ENCODE data around the gene INPP5F. TPM values are rescaled to one million over a fixed set of nuclear protein-coding genes. Genes with fewer than 3 reads are reported as not detected.
A peak's percentile ranks its signal among the peaks of the same experiment; 100 is the strongest.

The INPP5F gene
- total and polyA plus RNA-seq, 10 of the 15 experiments (the other 5 are each of a cell fraction or from before 2014, with no cell fraction given): 6.0 to 49.3 (median 34.3) TPM

DNA sequence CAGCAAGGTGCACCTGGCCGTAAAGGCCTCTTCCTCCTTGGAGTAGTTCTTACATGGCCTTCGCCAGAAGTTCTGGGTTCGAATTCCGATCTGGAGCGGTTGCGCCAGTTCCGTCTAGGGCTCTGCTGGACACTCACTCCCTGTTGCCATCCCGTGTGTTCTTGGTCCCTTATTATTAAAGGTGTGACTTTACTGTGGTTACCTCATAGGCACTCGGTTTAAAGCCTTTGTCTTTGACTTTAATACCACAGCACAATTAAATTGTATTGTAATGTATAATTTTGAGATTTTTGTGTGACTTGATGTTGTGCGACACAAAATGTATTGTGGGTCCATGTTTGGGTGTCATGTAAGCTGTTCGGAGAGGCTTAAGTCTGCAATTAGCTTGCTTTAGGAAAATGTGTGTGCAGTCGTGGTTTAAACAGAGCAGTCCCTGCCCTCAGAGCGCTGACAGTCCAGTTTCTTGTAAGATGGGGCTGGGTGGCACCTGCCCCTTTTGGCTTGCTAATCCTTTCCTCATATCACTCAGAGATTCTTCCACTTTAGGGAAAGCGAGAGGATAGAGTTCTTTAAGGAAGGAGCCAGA, 919 bp downstream of the INPP5F start:
- H3K4me2 ChIP-seq (ENCODE audit: control insufficient read depth, insufficient read depth): peak overlapping the region; percentile 66
- H3K4me3 ChIP-seq: peak overlapping the region; percentile 95
- ChIA-PET RAD21 (ENCODE audit: unreplicated experiment) (interaction anchor here (0.7 to 8.5 kb wide), 9 partner anchors 9 to 133 kb away, joined by 3 to 143 read pairs (median 11); no protein-coding TSS in a partner anchor), POLR2A (interaction anchor here (0.7 to 6.1 kb wide), 16 partner anchors 8 to 147 kb away, joined by 3 to 85 read pairs (median 4); partner anchors contain the start of genes BAG3 and MCMBP), CTCF (interaction anchor here (0.9 to 6.2 kb wide), 8 partner anchors 10 to 133 kb away, joined by 3 to 68 read pairs (median 28); no protein-coding TSS in a partner anchor), SMC1A (ENCODE audit: uncharacterized antibody, unreplicated experiment) (interaction anchor here (0.7 to 6.3 kb wide), 8 partner anchors 10 to 133 kb away, joined by 4 to 165 read pairs (median 22); no protein-coding TSS in a partner anchor)
- in situ Hi-C loops (cut with MboI) (no loop called here), intact Hi-C loops (cut with micrococcal nuclease; ENCODE audit: unreplicated experiment) (loop anchor here (2.0 kb wide), 1 partner anchor 34 kb away; no protein-coding TSS in a partner anchor)
- no peaks in the 10 kb centered on the region for H3K36me3 ChIP-seq (ENCODE audit: control insufficient read depth in 2 of 2, insufficient read depth in 2 of 2, low read length in 1 of 2)
- FAIRE-seq (no peak), ATAC-seq (no peak), DNase-seq (ENCODE audit: low read depth, low spot score) (no peak)
- H3K79me2 ChIP-seq (ENCODE audit: control insufficient read depth, insufficient read depth, low read length): peaks cover 1% of the 10 kb centered on the region; the same call in 1 of the 2 replicates
- H2AFZ ChIP-seq (ENCODE audit: control insufficient read depth, low read depth, low read length): no peak overlapping the region
- H3K9ac ChIP-seq (ENCODE audit: control insufficient read depth, insufficient read depth, low read length): peak overlapping the region; percentile 55; the same call in 1 of the 2 replicates
- BruUV-seq (replicated peaks): no TSS peak
- peaks cover 17% of the 10 kb centered on the region for H3K4me1 ChIP-seq (ENCODE audit: control insufficient read depth, insufficient read depth, low read length)
- H3K9me3 ChIP-seq (replicated peaks; ENCODE audit: control insufficient read depth, insufficient read depth, low read length): no peaks in the 10 kb centered on the region
- H3K27ac ChIP-seq (ENCODE audit: control insufficient read depth, insufficient read depth): no peak overlapping the region
- no peaks in the 10 kb centered on the region for H4K20me1 ChIP-seq (ENCODE audit: control insufficient read depth, insufficient read depth)
- H3K27me3 ChIP-seq (replicated peaks in 1 of 2; ENCODE audit: control insufficient read depth in 2 of 2, insufficient read depth in 2 of 2, low read length in 1 of 2): no peaks in the 10 kb centered on the region
- 27% methylated on average over 14 of the region's 14 CpGs for WGBS (ENCODE audit: insufficient coverage, insufficient replicate concordance, low lambda C conversion rate, missing lambda C conversion rate)
- TF ChIP-seq RUNX3 (IDR thresholded peaks at IDR 0.05; ENCODE audit: low read length): peak; percentile 45
- no peak for TF ChIP-seq POU2F2 (IDR thresholded peaks at IDR 0.05; ENCODE audit: borderline replicate concordance, low read depth, low read length)
- no peak for TF ChIP-seq GATAD2B (conservative IDR thresholded peaks at IDR 0.05; ENCODE audit: low read depth)
- TF ChIP-seq, protein P1, sequence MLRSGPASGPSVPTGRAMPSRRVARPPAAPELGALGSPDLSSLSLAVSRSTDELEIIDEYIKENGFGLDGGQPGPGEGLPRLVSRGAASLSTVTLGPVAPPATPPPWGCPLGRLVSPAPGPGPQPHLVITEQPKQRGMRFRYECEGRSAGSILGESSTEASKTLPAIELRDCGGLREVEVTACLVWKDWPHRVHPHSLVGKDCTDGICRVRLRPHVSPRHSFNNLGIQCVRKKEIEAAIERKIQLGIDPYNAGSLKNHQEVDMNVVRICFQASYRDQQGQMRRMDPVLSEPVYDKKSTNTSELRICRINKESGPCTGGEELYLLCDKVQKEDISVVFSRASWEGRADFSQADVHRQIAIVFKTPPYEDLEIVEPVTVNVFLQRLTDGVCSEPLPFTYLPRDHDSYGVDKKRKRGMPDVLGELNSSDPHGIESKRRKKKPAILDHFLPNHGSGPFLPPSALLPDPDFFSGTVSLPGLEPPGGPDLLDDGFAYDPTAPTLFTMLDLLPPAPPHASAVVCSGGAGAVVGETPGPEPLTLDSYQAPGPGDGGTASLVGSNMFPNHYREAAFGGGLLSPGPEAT (IDR thresholded peaks at IDR 0.05; ENCODE audit: low read depth): 0 out of 2 replicates have a peak, but pooled peaks have one; percentile 19
- 0 out of 2 replicates have a peak, but pooled peaks have one; percentile 43 for TF ChIP-seq CBFB (IDR thresholded peaks at IDR 0.05; ENCODE audit: low read depth)
- no peak for TF ChIP-seq HDAC6 (IDR thresholded peaks at IDR 0.05; ENCODE audit: unreplicated experiment)
- TF ChIP-seq, protein P2, sequence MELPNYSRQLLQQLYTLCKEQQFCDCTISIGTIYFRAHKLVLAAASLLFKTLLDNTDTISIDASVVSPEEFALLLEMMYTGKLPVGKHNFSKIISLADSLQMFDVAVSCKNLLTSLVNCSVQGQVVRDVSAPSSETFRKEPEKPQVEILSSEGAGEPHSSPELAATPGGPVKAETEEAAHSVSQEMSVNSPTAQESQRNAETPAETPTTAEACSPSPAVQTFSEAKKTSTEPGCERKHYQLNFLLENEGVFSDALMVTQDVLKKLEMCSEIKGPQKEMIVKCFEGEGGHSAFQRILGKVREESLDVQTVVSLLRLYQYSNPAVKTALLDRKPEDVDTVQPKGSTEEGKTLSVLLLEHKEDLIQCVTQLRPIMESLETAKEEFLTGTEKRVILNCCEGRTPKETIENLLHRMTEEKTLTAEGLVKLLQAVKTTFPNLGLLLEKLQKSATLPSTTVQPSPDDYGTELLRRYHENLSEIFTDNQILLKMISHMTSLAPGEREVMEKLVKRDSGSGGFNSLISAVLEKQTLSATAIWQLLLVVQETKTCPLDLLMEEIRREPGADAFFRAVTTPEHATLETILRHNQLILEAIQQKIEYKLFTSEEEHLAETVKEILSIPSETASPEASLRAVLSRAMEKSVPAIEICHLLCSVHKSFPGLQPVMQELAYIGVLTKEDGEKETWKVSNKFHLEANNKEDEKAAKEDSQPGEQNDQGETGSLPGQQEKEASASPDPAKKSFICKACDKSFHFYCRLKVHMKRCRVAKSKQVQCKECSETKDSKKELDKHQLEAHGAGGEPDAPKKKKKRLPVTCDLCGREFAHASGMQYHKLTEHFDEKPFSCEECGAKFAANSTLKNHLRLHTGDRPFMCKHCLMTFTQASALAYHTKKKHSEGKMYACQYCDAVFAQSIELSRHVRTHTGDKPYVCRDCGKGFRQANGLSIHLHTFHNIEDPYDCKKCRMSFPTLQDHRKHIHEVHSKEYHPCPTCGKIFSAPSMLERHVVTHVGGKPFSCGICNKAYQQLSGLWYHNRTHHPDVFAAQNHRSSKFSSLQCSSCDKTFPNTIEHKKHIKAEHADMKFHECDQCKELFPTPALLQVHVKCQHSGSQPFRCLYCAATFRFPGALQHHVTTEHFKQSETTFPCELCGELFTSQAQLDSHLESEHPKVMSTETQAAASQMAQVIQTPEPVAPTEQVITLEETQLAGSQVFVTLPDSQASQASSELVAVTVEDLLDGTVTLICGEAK (IDR thresholded peaks at IDR 0.05; ENCODE audit: borderline replicate concordance): peak; percentile 50; the same call in 1 of the 2 replicates
- TF ChIP-seq, protein P3, sequence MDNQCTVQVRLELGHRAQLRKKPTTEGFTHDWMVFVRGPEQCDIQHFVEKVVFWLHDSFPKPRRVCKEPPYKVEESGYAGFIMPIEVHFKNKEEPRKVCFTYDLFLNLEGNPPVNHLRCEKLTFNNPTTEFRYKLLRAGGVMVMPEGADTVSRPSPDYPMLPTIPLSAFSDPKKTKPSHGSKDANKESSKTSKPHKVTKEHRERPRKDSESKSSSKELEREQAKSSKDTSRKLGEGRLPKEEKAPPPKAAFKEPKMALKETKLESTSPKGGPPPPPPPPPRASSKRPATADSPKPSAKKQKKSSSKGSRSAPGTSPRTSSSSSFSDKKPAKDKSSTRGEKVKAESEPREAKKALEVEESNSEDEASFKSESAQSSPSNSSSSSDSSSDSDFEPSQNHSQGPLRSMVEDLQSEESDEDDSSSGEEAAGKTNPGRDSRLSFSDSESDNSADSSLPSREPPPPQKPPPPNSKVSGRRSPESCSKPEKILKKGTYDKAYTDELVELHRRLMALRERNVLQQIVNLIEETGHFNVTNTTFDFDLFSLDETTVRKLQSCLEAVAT (IDR thresholded peaks at IDR 0.05): peak; percentile 97
- TF ChIP-seq, protein P4, sequence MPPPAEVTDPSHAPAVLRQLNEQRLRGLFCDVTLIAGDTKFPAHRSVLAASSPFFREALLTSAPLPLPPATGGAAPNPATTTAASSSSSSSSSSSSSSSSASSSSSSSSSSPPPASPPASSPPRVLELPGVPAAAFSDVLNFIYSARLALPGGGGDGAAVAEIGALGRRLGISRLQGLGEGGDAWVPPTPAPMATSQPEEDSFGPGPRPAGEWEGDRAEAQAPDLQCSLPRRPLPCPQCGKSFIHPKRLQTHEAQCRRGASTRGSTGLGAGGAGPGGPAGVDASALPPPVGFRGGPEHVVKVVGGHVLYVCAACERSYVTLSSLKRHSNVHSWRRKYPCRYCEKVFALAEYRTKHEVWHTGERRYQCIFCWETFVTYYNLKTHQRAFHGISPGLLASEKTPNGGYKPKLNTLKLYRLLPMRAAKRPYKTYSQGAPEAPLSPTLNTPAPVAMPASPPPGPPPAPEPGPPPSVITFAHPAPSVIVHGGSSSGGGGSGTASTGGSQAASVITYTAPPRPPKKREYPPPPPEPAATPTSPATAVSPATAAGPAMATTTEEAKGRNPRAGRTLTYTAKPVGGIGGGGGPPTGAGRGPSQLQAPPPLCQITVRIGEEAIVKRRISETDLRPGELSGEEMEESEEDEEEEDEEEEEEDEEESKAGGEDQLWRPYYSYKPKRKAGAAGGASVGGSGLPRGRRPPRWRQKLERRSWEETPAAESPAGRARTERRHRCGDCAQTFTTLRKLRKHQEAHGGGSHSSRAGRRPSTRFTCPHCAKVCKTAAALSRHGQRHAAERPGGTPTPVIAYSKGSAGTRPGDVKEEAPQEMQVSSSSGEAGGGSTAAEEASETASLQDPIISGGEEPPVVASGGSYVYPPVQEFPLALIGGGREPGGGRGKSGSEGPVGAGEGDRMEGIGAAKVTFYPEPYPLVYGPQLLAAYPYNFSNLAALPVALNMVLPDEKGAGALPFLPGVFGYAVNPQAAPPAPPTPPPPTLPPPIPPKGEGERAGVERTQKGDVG (CRISPR knock-in tag; IDR thresholded peaks at IDR 0.05): no peak
- TF ChIP-seq, protein P5, sequence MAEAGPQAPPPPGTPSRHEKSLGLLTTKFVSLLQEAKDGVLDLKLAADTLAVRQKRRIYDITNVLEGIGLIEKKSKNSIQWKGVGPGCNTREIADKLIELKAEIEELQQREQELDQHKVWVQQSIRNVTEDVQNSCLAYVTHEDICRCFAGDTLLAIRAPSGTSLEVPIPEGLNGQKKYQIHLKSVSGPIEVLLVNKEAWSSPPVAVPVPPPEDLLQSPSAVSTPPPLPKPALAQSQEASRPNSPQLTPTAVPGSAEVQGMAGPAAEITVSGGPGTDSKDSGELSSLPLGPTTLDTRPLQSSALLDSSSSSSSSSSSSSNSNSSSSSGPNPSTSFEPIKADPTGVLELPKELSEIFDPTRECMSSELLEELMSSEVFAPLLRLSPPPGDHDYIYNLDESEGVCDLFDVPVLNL (IDR thresholded peaks at IDR 0.05; ENCODE audit: low read depth, low read length): no peak
